Inflammatory macrophage treated with lipopolysaccharide for 1 hour (primary cell): Measurements from ENCODE around the gene AASDH.
"Not testable (repeated sequence)": the region's sequence is repeated elsewhere in the genome, so short reads cannot be mapped to it uniquely, and the experiment has no call there.

Experiments used
- DNase-seq, 2 donors: peaks; one replicate each; pipeline ENCODE4 v3.0.0-alpha.2; 2020 to 2022

AASDH gene

DNA sequence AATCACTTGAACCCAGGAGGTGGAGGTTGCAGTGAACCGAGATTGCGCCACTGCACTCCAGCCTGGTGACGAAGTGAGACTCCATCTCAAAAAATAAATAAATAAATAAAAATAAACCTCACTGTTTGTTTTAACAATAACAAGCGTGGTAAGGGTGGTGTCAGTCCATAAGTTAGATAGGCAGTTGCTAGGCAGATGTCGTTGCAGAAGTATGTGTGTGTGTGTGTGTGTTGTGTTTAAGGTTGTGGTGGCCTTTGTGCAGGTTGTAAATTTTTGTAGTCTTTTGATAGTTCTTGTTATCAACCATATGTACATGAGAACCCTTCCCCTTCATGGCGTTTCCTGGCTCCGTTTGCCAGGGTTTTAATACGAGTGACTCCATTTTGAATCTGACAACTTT is 4.0 kb upstream of the AASDH start:
- no peak for DNase-seq

GRCh38 chr4:56389558-56389957 is 2.3 kb upstream of the AASDH start:
- no peak for DNase-seq

- DNase-seq: no peak
Measured at GRCh38 chr4:56388306-56388705, 1.0 kb upstream of the AASDH start.

DNA sequence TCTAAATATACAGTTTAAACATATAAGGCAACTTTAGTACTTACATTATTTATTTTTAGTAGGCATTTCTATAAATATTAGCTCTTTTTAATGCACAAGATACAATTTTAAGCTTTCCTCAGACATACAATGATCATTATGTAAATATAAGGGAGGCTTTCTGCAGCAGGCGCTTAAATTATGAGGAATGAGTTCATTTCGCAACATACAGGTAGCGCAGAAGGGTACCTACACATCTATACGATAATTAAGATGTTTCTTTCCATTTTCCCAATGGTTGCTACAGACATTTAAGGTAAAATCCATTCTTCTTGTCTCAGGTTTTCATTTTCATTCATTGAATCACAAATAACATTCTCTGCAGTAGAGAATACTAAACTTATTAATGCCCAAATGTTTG is 1.2 kb downstream of the AASDH start:
- no peak for DNase-seq

GRCh38 chr4:56375458-56375857 is 11.8 kb downstream of the AASDH start:
- no peak for DNase-seq

DNA sequence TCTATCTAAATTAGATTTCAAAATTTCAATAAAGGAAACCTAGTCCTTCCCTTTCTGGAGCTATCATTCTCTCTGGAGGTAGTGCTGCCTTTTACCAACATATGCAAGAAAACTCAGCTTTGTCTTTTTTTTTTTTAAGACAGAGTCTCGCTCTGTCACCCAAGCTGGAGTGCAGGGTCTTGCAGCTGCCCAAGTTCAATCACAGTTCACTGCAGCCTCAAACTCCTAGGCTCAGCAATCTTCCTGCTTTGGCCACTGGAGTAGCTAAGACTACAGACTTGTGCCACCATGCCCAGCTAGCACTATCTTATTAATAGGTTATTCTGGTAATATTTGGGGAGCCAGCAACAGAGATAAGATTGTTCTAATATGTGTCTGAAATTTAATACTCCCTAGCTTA is 12.3 kb downstream of the AASDH start:
- DNase-seq: no peak

- DNase-seq: no peak
Measured at GRCh38 chr4:56372774-56373173, 14.5 kb downstream of the AASDH start.

DNA sequence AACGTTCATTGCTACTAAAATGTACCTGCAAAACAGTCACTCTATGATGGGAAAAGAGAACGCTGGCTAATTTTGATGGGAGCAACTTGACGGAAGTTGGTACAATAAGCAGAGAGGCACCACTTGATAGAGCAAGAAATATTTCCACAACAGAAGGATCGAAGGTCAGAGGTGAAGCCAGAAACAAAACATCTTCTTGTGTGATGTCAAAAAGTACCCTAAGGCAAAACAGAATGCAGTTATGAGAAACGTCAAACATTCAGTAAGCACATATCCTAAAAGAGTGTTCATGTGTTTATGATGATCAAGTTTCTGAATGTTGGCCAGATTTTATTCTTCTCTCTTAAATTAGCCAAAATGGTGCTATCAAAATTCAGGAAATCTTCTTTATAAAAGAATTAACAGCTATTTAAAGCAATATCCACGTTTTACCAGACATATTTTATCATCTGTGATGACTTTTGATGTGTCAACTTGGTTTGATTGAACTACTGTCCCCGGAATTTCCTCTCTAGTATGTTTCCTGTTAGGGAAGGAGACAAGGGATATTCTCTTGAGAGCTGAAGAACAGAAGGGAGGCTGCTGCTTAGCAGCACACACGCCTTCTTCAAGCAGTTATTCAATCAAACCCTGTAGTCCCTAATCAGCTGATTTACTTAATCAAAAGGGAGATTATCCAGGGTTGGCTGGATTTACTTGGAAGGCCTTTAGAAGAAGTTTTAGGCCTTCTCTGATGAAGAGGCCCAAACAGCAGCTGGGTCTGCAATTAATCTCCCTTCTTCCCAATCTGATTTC is 15.7 kb downstream of the AASDH start:
- DNase-seq: no peak

DNA sequence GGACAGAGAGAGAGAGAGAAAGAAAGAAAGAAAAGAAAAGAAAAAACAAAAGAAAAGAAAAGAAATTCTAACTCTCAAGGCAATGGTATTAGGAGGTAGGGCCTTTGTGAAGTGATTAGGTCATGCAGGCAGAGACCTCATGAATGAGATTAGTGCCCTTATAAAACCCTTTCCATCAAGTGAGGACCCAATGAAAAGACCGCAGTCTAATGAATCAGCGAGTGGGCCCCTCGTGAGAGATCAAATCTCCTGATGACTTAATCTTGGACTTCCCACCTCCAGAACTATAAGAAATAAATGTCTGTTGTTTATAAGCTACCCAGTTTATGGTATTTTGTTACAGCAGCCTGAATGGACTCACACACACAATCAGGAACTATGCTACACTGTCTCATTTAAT is 16.9 kb downstream of the AASDH start:
- DNase-seq: no peak

DNA sequence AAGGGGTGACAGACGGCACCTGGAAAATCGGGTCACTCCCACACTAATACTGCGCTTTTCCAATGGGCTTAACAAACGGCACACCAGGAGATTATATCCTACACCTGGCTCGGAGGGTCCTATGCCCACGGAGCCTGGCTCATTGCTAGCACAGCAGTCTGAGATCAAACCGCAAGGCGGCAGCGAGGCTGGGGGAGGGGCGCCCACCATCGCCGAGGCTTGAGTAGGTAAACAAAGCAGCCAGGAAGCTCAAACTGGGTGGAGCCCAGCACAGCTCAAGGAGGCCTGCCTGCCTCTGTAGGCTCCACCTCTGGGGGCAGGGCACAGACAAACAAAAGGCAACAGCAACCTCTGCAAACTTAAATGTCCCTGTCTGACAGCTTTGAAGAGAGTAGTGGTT is 24.3 kb downstream of the AASDH start:
- not testable (repeated sequence) for DNase-seq

GRCh38 chr4:56360071-56360470 is 27.2 kb downstream of the AASDH start:
- DNase-seq: no peak

GRCh38 chr4:56356650-56357049 is 30.6 kb downstream of the AASDH start:
- DNase-seq: no peak

DNA sequence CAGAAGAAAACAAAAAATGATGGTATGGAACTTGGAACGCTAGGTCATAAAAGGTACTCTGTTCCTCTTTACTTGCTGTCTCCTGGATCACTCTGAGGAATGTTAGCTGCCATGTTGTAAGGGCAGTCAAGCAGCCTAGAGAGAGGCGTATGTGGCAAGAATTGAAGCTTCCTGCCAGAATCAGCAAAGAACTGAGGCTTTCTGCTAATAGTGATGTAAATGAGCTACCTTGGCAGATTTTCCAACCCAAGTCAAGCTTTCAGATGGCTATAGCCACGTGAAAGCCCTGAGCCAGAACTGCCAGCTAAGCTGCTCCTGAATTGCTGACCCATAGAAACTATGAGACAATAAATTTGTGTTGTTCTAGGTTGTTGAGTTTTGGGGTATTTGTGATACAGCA is 38.7 kb downstream of the AASDH start:
- no peak for DNase-seq

DNA sequence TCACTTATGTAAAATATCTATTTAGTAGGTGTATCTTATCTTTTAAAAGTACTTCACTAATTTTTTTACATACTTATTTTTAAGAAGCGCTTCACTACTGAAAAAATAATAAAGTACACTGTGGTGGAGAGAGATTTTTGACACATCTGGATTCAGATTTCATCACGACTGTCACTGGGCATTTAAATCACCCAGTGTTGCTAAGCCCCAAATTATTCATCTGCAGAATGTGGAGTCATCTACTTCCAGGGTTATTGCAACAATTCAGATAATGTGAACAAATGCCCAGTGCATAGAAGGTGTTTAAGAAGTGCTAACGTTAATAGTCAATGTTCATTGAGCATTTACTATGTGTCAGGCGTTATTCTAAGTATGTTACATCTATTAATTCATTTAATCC is 41.8 kb downstream of the AASDH start:
- no peak for DNase-seq

GRCh38 chr4:56342746-56343145 is 44.5 kb downstream of the AASDH start:
- no peak for DNase-seq

DNA sequence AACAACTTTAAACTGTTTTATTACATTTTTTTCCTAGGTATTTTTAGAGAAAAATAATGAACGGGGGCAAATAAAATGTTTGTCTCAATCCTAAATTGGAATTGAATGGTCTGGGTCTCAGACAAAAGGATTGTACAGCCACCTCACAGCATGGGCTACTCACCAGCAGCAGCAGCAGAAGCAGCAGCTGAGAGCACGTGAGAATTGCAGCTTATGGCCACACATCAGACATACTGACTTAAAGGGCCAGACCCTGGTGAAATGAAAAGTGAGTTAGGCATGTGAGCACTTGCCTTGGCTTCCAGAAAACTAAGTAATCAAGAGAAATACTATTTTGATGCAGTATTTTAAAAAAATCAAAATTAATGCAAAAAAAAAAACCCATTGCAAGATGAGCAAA is 56.6 kb downstream of the AASDH start:
- DNase-seq: no peak

DNA sequence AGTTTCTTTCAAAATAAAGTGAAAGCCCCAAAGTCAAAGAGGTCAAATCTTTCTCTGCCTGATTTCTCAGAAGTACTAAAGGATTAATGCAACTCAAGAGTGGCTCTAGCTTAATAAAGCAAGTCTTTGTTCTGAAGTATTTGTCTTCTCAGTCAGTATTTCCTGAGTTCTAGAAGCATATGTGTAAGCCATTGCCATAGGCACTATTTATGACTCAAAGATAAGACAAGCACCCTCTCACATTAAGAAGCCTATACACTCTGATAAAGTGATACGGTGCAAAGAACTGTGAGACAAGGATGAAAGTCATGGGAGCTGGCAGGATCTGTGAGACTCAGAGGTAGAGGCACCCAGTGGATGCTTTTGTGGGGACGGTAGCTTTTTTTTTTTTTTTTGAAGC is 60.9 kb downstream of the AASDH start:
- no peak for DNase-seq

DNA sequence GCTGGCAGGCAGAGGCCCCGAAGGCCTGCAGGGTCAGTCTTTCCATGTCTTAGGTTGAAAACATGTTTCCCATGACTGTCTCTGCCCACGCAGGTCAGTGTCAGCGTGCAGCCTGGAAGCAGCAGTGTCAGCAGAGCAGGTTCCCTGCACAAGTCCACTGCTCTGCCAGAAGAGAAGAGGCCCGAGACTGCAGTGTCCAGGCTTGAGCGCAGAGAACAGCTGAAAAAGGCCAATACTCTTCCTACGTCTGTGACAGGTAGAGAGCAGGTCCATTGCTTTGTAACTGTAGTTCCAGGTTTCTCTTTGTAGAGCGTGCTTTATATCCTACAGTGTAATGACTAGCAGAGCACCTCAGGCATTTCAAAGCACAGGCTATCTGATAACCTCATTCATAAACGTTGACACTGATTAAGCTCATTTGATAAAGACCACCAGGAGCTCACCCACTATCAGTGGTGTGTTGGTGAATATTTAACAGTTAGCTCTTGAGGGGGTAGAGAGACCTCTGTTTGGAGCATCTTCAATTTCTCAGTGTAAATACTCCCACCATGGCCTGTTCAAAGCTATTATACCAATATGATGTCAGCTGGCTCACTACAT is 63.2 kb downstream of the AASDH start:
- DNase-seq: no peak

DNA sequence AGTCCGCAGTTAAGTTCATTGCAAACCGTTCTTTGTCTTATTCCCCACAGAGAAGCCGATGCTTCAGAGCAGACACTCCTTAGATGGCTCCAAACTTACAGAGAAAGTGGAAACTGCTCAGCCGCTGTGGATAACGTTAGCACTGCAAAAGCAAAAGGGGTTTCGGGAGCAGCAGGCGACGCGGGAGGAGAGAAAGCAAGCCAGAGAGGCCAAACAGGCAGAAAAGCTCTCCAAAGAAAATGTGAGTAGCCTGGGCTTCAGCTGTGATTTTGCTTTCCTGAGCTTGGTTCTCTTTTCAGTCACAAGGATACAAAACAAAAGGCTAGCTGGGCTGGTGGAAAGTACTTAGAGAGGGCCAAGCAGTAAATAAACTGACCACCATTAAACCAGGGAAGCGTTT is 64.0 kb downstream of the AASDH start:
- no peak for DNase-seq

DNA sequence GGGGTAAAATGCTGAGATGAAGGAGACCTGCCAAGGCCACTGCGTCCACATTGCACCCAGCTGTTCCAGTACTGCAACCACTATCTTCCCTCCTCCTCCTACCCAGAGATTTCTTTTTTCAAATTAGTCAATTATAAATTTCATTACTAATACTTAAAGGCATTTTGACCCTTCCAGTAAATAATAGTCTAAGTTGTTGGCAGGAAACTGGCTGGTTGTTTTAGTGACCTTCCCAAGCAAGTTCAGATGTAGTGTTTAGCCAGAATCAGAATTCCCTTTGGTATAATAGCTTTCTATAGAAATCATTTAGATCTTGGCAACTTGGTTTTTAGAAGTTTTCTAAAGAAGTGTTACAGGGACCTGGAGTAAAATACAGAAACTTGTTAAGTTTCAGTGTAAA is 66.0 kb downstream of the AASDH start:
- DNase-seq: no peak

- DNase-seq: no peak
Measured at GRCh38 chr4:56320293-56320692, 67.0 kb downstream of the AASDH start.

- DNase-seq: no peak
Measured at GRCh38 chr4:56318555-56318954, 68.7 kb downstream of the AASDH start.

DNA sequence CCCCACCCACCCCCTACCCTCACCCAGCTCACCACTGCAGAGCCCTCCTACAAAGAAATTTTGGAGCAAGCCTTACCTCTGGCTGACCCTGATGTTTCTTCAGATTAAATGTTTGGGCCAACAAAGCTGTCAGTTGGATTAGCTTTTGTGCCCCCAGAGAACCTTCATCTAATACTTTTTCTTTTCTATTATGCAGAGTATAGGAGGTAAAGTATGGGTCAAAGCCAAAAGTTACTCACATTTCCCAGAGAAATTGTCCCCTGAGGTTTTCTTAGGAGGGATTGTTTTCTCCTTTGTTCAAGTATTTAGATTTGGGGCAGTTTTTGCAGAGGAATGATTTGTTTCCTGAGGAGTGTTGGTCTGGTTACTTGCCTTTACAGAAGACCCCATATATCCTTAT is 69.5 kb downstream of the AASDH start:
- no peak for DNase-seq

- DNase-seq: no peak
Measured at GRCh38 chr4:56316011-56316650, 71.2 kb downstream of the AASDH start.
